SK-N-SH (cell line): Measurements from ENCODE around the gene CHST11. TPM values are rescaled to one million over a fixed set of nuclear protein-coding genes. Genes with fewer than 3 reads are reported as not detected.

Experiments
- CTCF ChIA-PET: fragments of 300-600, 350-600 bp; formaldehyde crosslinking; extraction: SDS; loops from one replicate; lab custom pipeline; 2021; lab: Yijun Ruan, JAX
- POLR2A ChIA-PET: fragments of 350-600 bp; sonication (Branson Sonifier 250); formaldehyde crosslinking; extraction: SDS; loops from one replicate; lab custom pipeline; 2020; ENCODE audit warnings: antibody characterized with exemption, inconsistent platforms; lab: Yijun Ruan, JAX
- DNase-seq: peaks from one replicate; pipeline ENCODE4 v3.0.0; 2012
- H2AFZ ChIP-seq: fragments of 200-600 bp; sonication (generic); 2 replicates; pipeline ENCODE4 v1.8.1; 2016; ENCODE audit warnings: antibody characterized with exemption, mild to moderate bottlenecking, low read depth
- H3F3A ChIP-seq: fragments of 200-600 bp; sonication (generic); replicated peaks from 2 replicates; pipeline ENCODE3; 2016; ENCODE audit warnings: antibody characterized with exemption, mild to moderate bottlenecking; ENCODE audit not compliant: insufficient read depth
- H3K27ac ChIP-seq, 2 experiments: fragments of 200-500 bp in 1 of 2; fragments of 200-600 bp in 1 of 2; sonication (Bioruptor generic) in 1 of 2; sonication (generic), shearing (Covaris generic) in 1 of 2; 2 replicates each; pipeline versions ENCODE4 v1.5.1 to v1.6.1; 2014 to 2016; ENCODE audit warnings: low read depth in 2 of 2, inconsistent platforms in 1 of 2, low read length in 1 of 2, mild to moderate bottlenecking in 1 of 2, mixed read lengths in 1 of 2
- H3K27me3 ChIP-seq: fragments of 200-600 bp; sonication (generic), shearing (Covaris generic); 2 replicates; pipeline ENCODE4 v1.6.1; 2016; ENCODE audit warnings: mixed run types; ENCODE audit not compliant: insufficient read depth
- H3K36me3 ChIP-seq, 2 experiments: fragments of 200-500 bp in 1 of 2; fragments of 200-600 bp in 1 of 2; sonication (Bioruptor generic) in 1 of 2; sonication (generic) in 1 of 2; replicated peaks in 1 of 2; 2 replicates each; pipeline versions ENCODE3 to v1.5.1; 2014 to 2016; ENCODE audit warnings: low read length in 1 of 2, mild to moderate bottlenecking in 1 of 2; ENCODE audit not compliant: insufficient read depth in 2 of 2, control insufficient read depth in 1 of 2
- H3K4me1 ChIP-seq, 2 experiments: fragments of 200-500 bp in 1 of 2; fragments of 200-600 bp in 1 of 2; sonication (Bioruptor generic) in 1 of 2; sonication (generic), shearing (Covaris generic) in 1 of 2; 2 replicates each; pipeline versions ENCODE4 v1.5.1 to v1.6.1; 2014 to 2016; ENCODE audit warnings: low read depth in 1 of 2, low read length in 1 of 2, mixed run types in 1 of 2; ENCODE audit not compliant: insufficient read depth in 2 of 2, control insufficient read depth in 1 of 2
- H3K4me2 ChIP-seq: fragments of 200-600 bp; sonication (generic), shearing (Covaris generic); 2 replicates; pipeline ENCODE4 v1.6.1; 2017; ENCODE audit warnings: mixed run types
- H3K4me3 ChIP-seq, 2 experiments: fragments of 200-500 bp in 1 of 2; fragments of 200-600 bp in 1 of 2; sonication (Bioruptor generic) in 1 of 2; sonication (generic), shearing (Covaris generic) in 1 of 2; 2 replicates each; pipeline versions ENCODE4 v1.5.1 to v1.8.1; 2014 to 2016; ENCODE audit warnings: low read depth in 2 of 2, inconsistent platforms in 1 of 2, low read length in 1 of 2, mild to moderate bottlenecking in 1 of 2, mixed read lengths in 1 of 2, moderate library complexity in 1 of 2
- H3K79me2 ChIP-seq: fragments of 200-600 bp; sonication (generic); 2 replicates; pipeline ENCODE4 v1.8.1; 2017; ENCODE audit warnings: mild to moderate bottlenecking; ENCODE audit not compliant: insufficient read depth
- H3K9ac ChIP-seq: fragments of 200-600 bp; sonication (generic); 2 replicates; pipeline ENCODE4 v1.6.1; 2017; ENCODE audit warnings: mixed run types
- H3K9me2 ChIP-seq: fragments of 200-600 bp; sonication (generic); 2 replicates; pipeline ENCODE4 v1.6.1; 2017; ENCODE audit warnings: mixed run types
- H3K9me3 ChIP-seq: fragments of 200-600 bp; sonication (generic); 2 replicates; pipeline ENCODE4 v1.6.1; 2017; ENCODE audit warnings: mixed run types, mild to moderate bottlenecking, moderate library complexity
- H4K20me1 ChIP-seq: fragments of 200-600 bp; sonication (generic); 2 replicates; pipeline ENCODE4 v1.6.1; 2017; ENCODE audit warnings: mild to moderate bottlenecking, mixed run types; ENCODE audit not compliant: insufficient read depth
- CHD2 ChIP-seq: fragments of 150-350 bp; IDR thresholded peaks from 2 replicates; pipeline ENCODE4 v1.6.1; 2018; ENCODE audit warnings: low read length; ENCODE audit not compliant: partially characterized antibody
- ELF1 ChIP-seq: IDR thresholded peaks from 2 replicates; pipeline ENCODE4 v1.4.0; 2012
- EP300 ChIP-seq, 2 experiments: IDR thresholded peaks; 2 replicates each; pipeline versions ENCODE4 v1.4.0 to v1.6.1; 2012; ENCODE audit warnings: borderline replicate concordance in 1 of 2, low read depth in 1 of 2, low read length in 1 of 2
- EZH2phosphoT487 ChIP-seq: fragments of 200-600 bp; sonication (generic); IDR thresholded peaks from 2 replicates; pipeline ENCODE4 v1.6.1; 2017; ENCODE audit warnings: low read depth, mixed run types, mild to moderate bottlenecking, antibody characterized with exemption, moderate library complexity, borderline replicate concordance
- FOXM1 ChIP-seq: IDR thresholded peaks from 2 replicates; pipeline ENCODE4 v1.4.0; 2012; ENCODE audit warnings: low read depth, mild to moderate bottlenecking
- GABPA ChIP-seq: IDR thresholded peaks from 2 replicates; pipeline ENCODE4 v1.4.0; 2012; ENCODE audit warnings: low read depth, mild to moderate bottlenecking
- GATA2 ChIP-seq: sonication (generic); formaldehyde crosslinking; IDR thresholded peaks from 2 replicates; pipeline ENCODE4 v1.5.0; 2020; ENCODE audit warnings: mild to moderate bottlenecking, missing genetic modification reagents
- IRF3 ChIP-seq: fragments of 150-350 bp; IDR thresholded peaks from 2 replicates; pipeline ENCODE4 v1.6.1; 2016; ENCODE audit warnings: mild to moderate bottlenecking, low read depth, low read length
- MAX ChIP-seq: IDR thresholded peaks from 2 replicates; pipeline ENCODE4 v1.4.0; 2012; ENCODE audit warnings: low read depth
- NFIC ChIP-seq: IDR thresholded peaks from 2 replicates; pipeline ENCODE4 v1.4.0; 2012; ENCODE audit warnings: borderline replicate concordance
- NRF1 ChIP-seq: IDR thresholded peaks from 2 replicates; pipeline ENCODE4 v1.6.1; 2012; ENCODE audit warnings: low read depth, mild to moderate bottlenecking, low read length
- PBX3 ChIP-seq: IDR thresholded peaks from 2 replicates; pipeline ENCODE4; 2012
- POLR2AphosphoS5 ChIP-seq: IDR thresholded peaks from 2 replicates; pipeline ENCODE4 v1.6.1; 2012; ENCODE audit warnings: low read depth, low read length
- RAD21 ChIP-seq: IDR thresholded peaks from 2 replicates; pipeline ENCODE4 v1.6.1; 2012; ENCODE audit warnings: mild to moderate bottlenecking, low read length
- RFX5 ChIP-seq: IDR thresholded peaks from 2 replicates; pipeline ENCODE4 v1.6.1; 2012; ENCODE audit warnings: mild to moderate bottlenecking, improper control_type of control experiment, low read length
- SIN3A ChIP-seq: IDR thresholded peaks from 2 replicates; pipeline ENCODE4 v1.6.1; 2012; ENCODE audit warnings: low read depth, mild to moderate bottlenecking, low read length, moderate library complexity, borderline replicate concordance
- TAF1 ChIP-seq: IDR thresholded peaks from 2 replicates; pipeline ENCODE4 v1.6.1; 2012; ENCODE audit warnings: low read depth, mild to moderate bottlenecking, low read length, moderate library complexity, borderline replicate concordance
- YY1 ChIP-seq: IDR thresholded peaks from 2 replicates; pipeline ENCODE4 v1.4.0; 2012; ENCODE audit warnings: low read depth, mild to moderate bottlenecking
- WGBS: methylation state at CpG from one replicate; pipeline ENCODE4 v1.1.6; 2017; ENCODE audit warnings: low lambda C conversion rate; 5-methylcytosine and 5-hydroxymethylcytosine counted together
- polyA plus RNA-seq, 3 experiments: library from polyadenylated mRNA; depleted of rRNA; stranded (reverse); fragments of >200 nt; gene quantifications; 2 replicates each; pipeline ENCODE4 v1.2.3, GENCODE V29; 2012
- small RNA-seq, 7 experiments: library from RNA; depleted of rRNA; stranded (forward); fragments of <200 nt; gene quantifications; one replicate each; pipeline ENCODE3, GENCODE V24; 2012

Gene CHST11
- polyA plus RNA-seq, 1 of the 3 experiments (the other 2 are of a cell fraction) = 18.6 TPM

GRCh38 chr12:104809706-104810385 is 353.1 kb downstream of the CHST11 start:
- WGBS = 87% methylated on average over 4 of the region's 4 CpGs

More at GRCh38 chr12:104809706-104810385, 353.1 kb downstream of the CHST11 start:
- ChIA-PET POLR2A (no interaction called here), CTCF (no interaction called here)
- H3F3A ChIP-seq = peaks cover 9% of the 10 kb centered on the region
- H3K4me2 ChIP-seq = no peak overlapping the region
- no peaks in the 10 kb centered on the region for H3K79me2 ChIP-seq
- H3K27me3 ChIP-seq = no peaks in the 10 kb centered on the region
- TF ChIP-seq RFX5 = no peak
- TF ChIP-seq EP300 (IDR thresholded peaks at IDR 0.05; ENCODE audit: borderline replicate concordance in 1 of 2, low read depth in 1 of 2, low read length in 1 of 2) = no peak
- TF ChIP-seq YY1 = no peak
- no peak for TF ChIP-seq TAF1
- TF ChIP-seq GATA2 (CRISPR knock-in tag) = no peak
- TF ChIP-seq FOXM1 = no peak
- TF ChIP-seq POLR2AphosphoS5 = no peak
- TF ChIP-seq ELF1 = no peak
- TF ChIP-seq EZH2phosphoT487 = no peak
- no peak for TF ChIP-seq RAD21
- TF ChIP-seq SIN3A = no peak
- no peak for TF ChIP-seq MAX
- no peak for TF ChIP-seq CHD2
- no peak for TF ChIP-seq GABPA
- no peak for TF ChIP-seq NRF1
- no peak for TF ChIP-seq IRF3
- TF ChIP-seq PBX3 = no peak
- no peak for TF ChIP-seq NFIC
- TF ChIP-seq, all 33 proteins: peak for 0
- no peak overlapping the region for H3K4me3 ChIP-seq
- H3K4me1 ChIP-seq = peaks cover 0 to 3% of the 10 kb centered on the region in 2 experiments; a peak in 1 of 4 replicates
- no peaks in the 10 kb centered on the region for H3K9me2 ChIP-seq
- H3K9me3 ChIP-seq = no peaks in the 10 kb centered on the region
- no peaks in the 10 kb centered on the region for H3K36me3 ChIP-seq
- no peak for DNase-seq
- H3K9ac ChIP-seq = no peak overlapping the region
- H4K20me1 ChIP-seq = no peaks in the 10 kb centered on the region
- no peak overlapping the region for H3K27ac ChIP-seq
- no peak overlapping the region for H2AFZ ChIP-seq

Small RNA genes within 50 kb of the gene (small RNA-seq; reads per million reads assigned to genes)
- 0 to 3.7 (median 2.2) reads per million in 7 experiments for gene MIR3922

Other genes with a start within 250 kb of the CHST11 start
- gene TXNRD1, start 241.2 kb upstream of the CHST11 start, polyA plus RNA-seq (2012; rRNA removed) = 143 and 220 TPM in 2 replicates
- gene EID3, start 153.2 kb upstream of the CHST11 start, polyA plus RNA-seq (2012; rRNA removed) = 0.75 and 0.92 TPM in 2 replicates